ENCODE measurements around the gene STATH.
"Not testable (repeated sequence)": the region's sequence is repeated elsewhere in the genome, so short reads cannot be mapped to it uniquely, and the experiment has no call there.

STATH gene

GRCh38 chr4:69999420-69999819 lies 3.7 kb downstream of the STATH start:
- H3K27ac ChIP-seq, result no peak overlapping the region
- H3K4me1 ChIP-seq, result no peaks in the 10 kb centered on the region
- H3K27me3 ChIP-seq, result no peaks in the 10 kb centered on the region
- H3K36me3 ChIP-seq, result no peaks in the 10 kb centered on the region
- no peak for TF ChIP-seq Cebpa-rat (IDR thresholded peaks at IDR 0.05)
- no peak overlapping the region for H3K4me3 ChIP-seq
- H3K9ac ChIP-seq, result no peak overlapping the region
- H3K9me3 ChIP-seq, result no peaks in the 10 kb centered on the region
- H3K4me2 ChIP-seq, result no peak overlapping the region
- H4K20me1 ChIP-seq, result no peaks in the 10 kb centered on the region

GRCh38 chr4:70000711-70001110 lies 4.9 kb downstream of the STATH start:
- Histone ChIP-seq H3K9me3 (no peaks in the 10 kb centered on the region), H3K27ac (no peak overlapping the region), H4K20me1 (no peaks in the 10 kb centered on the region), H3K36me3 (no peaks in the 10 kb centered on the region), H3K4me2 (no peak overlapping the region), H3K4me1 (no peaks in the 10 kb centered on the region), H3K4me3 (no peak overlapping the region), H3K9ac (no peak overlapping the region), H3K27me3 (no peaks in the 10 kb centered on the region)
- no peak for TF ChIP-seq Cebpa-rat (IDR thresholded peaks at IDR 0.05)

DNA sequence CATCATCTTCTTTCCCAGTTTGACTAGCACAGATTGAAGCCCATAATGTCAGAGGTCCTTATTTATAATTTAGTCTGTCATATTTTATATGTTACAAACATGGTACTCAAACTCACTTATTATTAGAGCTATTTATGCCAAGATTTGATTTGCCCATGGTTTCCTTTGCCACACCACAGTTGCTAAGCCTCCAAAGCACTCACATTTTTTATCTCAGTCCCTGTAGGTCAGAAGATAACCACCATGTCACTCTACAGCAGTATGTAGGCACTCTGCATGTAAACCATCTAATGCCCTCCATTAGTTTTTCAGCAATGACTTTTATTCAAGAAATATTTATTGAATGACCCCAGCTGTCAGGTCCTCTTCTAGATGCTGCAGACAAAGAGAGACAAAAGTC lies 6.7 kb downstream of the STATH start:
- H3K4me3 ChIP-seq, result no peak overlapping the region
- H3K9ac ChIP-seq, result no peak overlapping the region
- no peaks in the 10 kb centered on the region for H3K4me1 ChIP-seq
- no peak for TF ChIP-seq Cebpa-rat (IDR thresholded peaks at IDR 0.05)
- no peaks in the 10 kb centered on the region for H3K36me3 ChIP-seq
- no peak overlapping the region for H3K27ac ChIP-seq
- no peaks in the 10 kb centered on the region for H3K27me3 ChIP-seq
- H3K9me3 ChIP-seq, result no peaks in the 10 kb centered on the region
- H4K20me1 ChIP-seq, result no peaks in the 10 kb centered on the region
- no peak overlapping the region for H3K4me2 ChIP-seq

DNA sequence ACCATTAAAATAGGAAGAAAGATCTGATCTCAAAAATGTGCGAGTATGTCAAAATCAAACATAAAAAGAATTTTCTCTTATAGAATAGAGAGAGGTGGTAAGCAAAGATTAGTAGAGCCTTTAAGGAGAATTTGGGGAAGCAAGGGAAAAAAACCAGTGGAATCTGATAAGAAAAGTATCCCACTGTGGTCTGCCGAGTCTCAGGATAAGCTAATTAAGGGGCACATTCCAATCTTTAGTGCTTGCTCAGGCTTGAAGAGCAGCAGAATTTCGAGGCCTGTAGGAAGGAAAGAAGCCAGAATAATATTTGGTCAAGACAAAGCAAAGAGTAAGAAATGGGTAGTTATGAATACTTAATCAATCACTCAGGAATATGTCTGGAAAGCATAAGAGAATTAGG lies 13.0 kb downstream of the STATH start:
- no peak overlapping the region for H3K9ac ChIP-seq
- H3K4me3 ChIP-seq, result no peak overlapping the region
- no peaks in the 10 kb centered on the region for H3K27me3 ChIP-seq
- H3K4me1 ChIP-seq, result no peaks in the 10 kb centered on the region
- H3K27ac ChIP-seq, result no peak overlapping the region
- H3K4me2 ChIP-seq, result no peak overlapping the region
- TF ChIP-seq Cebpa-rat (IDR thresholded peaks at IDR 0.05), result no peak
- H4K20me1 ChIP-seq, result no peaks in the 10 kb centered on the region
- H3K9me3 ChIP-seq, result no peaks in the 10 kb centered on the region
- no peaks in the 10 kb centered on the region for H3K36me3 ChIP-seq

DNA sequence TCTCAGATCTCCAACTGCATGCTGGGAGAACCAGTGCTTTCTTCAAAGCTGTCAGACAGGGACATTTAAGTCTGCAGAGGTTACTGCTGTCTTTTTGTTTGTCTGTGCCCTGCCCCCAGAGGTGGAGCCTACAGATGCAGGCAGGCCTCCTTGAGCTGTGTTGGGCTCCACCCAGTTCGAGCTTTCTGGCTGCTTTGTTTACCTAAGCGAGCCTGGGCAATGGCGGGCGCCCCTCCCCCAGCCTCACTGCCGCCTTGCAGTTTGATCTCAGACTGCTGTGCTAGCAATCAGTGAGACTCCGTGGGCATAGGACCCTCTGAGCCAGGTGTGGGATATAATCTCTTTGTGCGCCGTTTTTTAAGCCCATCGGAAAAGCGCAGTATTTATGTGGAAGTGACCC lies 23.2 kb downstream of the STATH start:
- not testable (repeated sequence) for H3K27ac ChIP-seq, H3K4me3 ChIP-seq, H3K9ac ChIP-seq, H3K9me3 ChIP-seq, H3K27me3 ChIP-seq, H3K4me1 ChIP-seq, H3K4me2 ChIP-seq, H3K36me3 ChIP-seq, H4K20me1 ChIP-seq

DNA sequence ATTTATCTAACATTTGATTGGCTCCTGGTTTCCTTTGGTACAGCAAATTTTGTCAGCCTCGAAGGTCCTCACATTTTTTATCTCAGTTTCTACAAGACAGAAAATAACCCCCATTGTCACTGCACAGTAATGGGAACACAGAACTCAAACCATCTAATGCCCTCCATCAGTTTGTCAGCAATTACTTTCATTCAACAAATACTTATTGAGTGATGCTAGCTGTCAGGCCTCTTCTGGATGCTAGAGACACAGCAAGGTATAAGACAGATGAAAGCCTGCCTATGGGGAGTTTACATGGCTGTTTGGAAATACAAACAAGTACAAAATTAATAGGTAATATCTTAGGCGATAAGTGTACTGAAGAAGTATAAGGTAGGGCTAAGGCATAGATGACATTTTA lies 27.5 kb downstream of the STATH start:
- H3K9me3 ChIP-seq, result no peaks in the 10 kb centered on the region
- no peaks in the 10 kb centered on the region for H4K20me1 ChIP-seq
- no peaks in the 10 kb centered on the region for H3K27me3 ChIP-seq
- TF ChIP-seq Cebpa-rat (IDR thresholded peaks at IDR 0.05), result no peak
- H3K36me3 ChIP-seq, result no peaks in the 10 kb centered on the region
- no peak overlapping the region for H3K4me2 ChIP-seq
- H3K4me1 ChIP-seq, result no peaks in the 10 kb centered on the region
- no peak overlapping the region for H3K4me3 ChIP-seq
- no peak overlapping the region for H3K27ac ChIP-seq
- no peak overlapping the region for H3K9ac ChIP-seq

GRCh38 chr4:70027011-70027410 lies 31.2 kb downstream of the STATH start:
- H3K9ac ChIP-seq, result no peak overlapping the region
- no peak overlapping the region for H3K4me2 ChIP-seq
- no peaks in the 10 kb centered on the region for H3K27me3 ChIP-seq
- no peak overlapping the region for H3K27ac ChIP-seq
- H4K20me1 ChIP-seq, result no peaks in the 10 kb centered on the region
- H3K36me3 ChIP-seq, result no peaks in the 10 kb centered on the region
- no peak overlapping the region for H3K4me3 ChIP-seq
- H3K9me3 ChIP-seq, result no peaks in the 10 kb centered on the region
- no peaks in the 10 kb centered on the region for H3K4me1 ChIP-seq
- TF ChIP-seq Cebpa-rat (IDR thresholded peaks at IDR 0.05), result no peak

- H3K27me3 ChIP-seq, H3K4me3 ChIP-seq, H3K9ac ChIP-seq, H3K4me2 ChIP-seq, H3K27ac ChIP-seq, H3K9me3 ChIP-seq, H3K4me1 ChIP-seq, H4K20me1 ChIP-seq, H3K36me3 ChIP-seq: not testable (repeated sequence)
These were observed 32.4 kb downstream of the STATH start, which contains the start of gene HTN3 for GRCh38 chr4:70028159-70028558. HTN3 (plus strand) TSS chr4:70028459; CDS start chr4:70030741, 2,282 bp downstream.

- H4K20me1 ChIP-seq, result not testable (repeated sequence)
These were observed 41.8 kb downstream of the STATH start for GRCh38 chr4:70037559-70037958.

DNA sequence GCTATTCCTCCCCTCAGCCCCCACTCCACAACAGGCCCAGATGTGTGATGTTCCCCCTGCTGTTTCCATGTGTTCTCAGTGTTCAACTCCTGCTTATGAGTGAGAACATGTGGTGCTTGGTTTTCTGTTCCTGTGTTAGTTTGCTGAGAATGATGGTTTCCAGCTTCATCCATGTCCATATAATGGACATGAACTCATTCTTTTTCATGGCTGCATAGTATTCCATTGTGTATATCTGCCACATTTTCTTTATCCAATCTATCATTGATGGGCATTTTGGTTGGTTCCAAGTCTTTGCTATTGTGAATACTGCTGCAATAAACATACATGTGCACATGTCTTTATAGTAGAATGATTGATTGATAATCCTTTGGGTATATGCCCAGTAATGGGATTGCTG lies 44.2 kb downstream of the STATH start:
- H3K9me3 ChIP-seq, H4K20me1 ChIP-seq, H3K4me1 ChIP-seq, H3K36me3 ChIP-seq, H3K27me3 ChIP-seq, H3K27ac ChIP-seq, H3K9ac ChIP-seq, H3K4me2 ChIP-seq, H3K4me3 ChIP-seq: not testable (repeated sequence)

More at GRCh38 chr4:70037559-70037958, 41.8 kb downstream of the STATH start:
- not testable (repeated sequence) for H3K36me3 ChIP-seq, H3K9ac ChIP-seq, H3K4me1 ChIP-seq, H3K4me3 ChIP-seq, H3K4me2 ChIP-seq, H3K27ac ChIP-seq, H3K27me3 ChIP-seq, H3K9me3 ChIP-seq

- Histone ChIP-seq H3K36me3 (no peaks in the 10 kb centered on the region), H3K4me2 (no peak overlapping the region), H3K4me3 (no peak overlapping the region), H3K9me3 (no peaks in the 10 kb centered on the region), H3K9ac (no peak overlapping the region), H3K27ac (no peak overlapping the region), H3K4me1 (no peaks in the 10 kb centered on the region), H3K27me3 (no peaks in the 10 kb centered on the region), H4K20me1 (no peaks in the 10 kb centered on the region)
- no peak for TF ChIP-seq Cebpa-rat (IDR thresholded peaks at IDR 0.05)
These were observed 46.0 kb downstream of the STATH start for GRCh38 chr4:70041652-70042286.

- not testable (repeated sequence) for H3K36me3 ChIP-seq, H3K27ac ChIP-seq, H3K27me3 ChIP-seq, H3K9ac ChIP-seq, H3K4me2 ChIP-seq, H4K20me1 ChIP-seq, H3K9me3 ChIP-seq, H3K4me1 ChIP-seq, H3K4me3 ChIP-seq
These were observed 54.4 kb downstream of the STATH start, which contains the start of gene HTN1 for GRCh38 chr4:70050138-70050537. HTN1 (plus strand) TSS chr4:70050438; CDS start chr4:70053077, 2,639 bp downstream.

Data from BLaER1 (cell line).